ENCODE data around the gene OR5J2. TPM values are rescaled to one million over a fixed set of nuclear protein-coding genes. Genes with fewer than 3 reads are reported as not detected.
"Not testable (repeated sequence)": the region's sequence is repeated elsewhere in the genome, so short reads cannot be mapped to it uniquely, and the experiment has no call there.

The OR5J2 gene
- total and polyA plus RNA-seq, 4 donors = not detected

DNA sequence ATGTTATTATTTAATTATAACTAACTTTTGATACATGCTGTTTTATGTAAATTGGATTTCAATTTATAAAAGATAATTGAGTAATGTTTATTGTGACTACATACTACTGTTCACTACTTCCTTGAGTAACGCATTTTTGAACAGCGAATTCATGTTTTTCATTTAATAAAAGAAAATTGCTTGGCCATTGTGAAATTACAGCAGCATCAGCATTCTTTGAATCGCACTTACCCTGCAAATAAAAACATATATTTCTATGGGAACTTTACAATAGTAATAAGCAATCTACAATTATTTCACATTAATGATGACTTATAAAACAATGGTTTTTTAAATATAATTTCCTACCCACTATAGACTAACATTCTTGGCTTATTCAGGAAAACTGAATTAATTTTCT lies 20.3 kb downstream of the OR5J2 start:
- WGBS (ENCODE audit: insufficient coverage) = no CpG with 5 or more reads among the region's 3 CpGs
- Histone ChIP-seq H3K9me3 (ENCODE audit: control insufficient read depth, insufficient read depth, low read length) (peaks cover 3% of the 10 kb centered on the region), H3K4me1 (ENCODE audit: control insufficient read depth, insufficient read depth, low read length) (no peaks in the 10 kb centered on the region), H3K27me3 (ENCODE audit: control insufficient read depth, insufficient read depth, low read length) (no peaks in the 10 kb centered on the region), H3K27ac (ENCODE audit: low read depth, low read length) (no peak overlapping the region), H3K36me3 (ENCODE audit: control insufficient read depth, insufficient read depth, low read length) (no peaks in the 10 kb centered on the region), H3K4me3 (ENCODE audit: low read depth, low read length) (no peak overlapping the region)
- DNase-seq (ENCODE audit: low read depth in 4 of 6, low spot score in 6 of 6) = no peak

DNA sequence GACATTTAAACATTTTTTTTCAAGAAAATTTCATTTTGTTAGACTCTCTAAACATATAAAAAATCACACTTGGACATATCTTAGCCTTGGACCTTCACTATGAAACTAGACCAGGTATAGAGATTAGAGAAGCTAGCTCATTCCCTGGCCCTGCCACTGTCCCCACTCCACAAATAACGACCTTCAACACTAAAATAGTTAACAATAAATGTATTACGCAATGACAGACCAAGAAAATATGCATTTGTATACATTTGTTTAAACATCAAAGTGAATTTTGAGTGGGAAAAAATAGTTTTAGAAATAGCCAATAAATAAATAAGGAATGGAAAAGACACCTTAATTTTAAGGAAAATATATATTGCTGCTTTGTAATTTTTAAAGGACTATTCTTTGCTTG lies 20.9 kb downstream of the OR5J2 start:
- no peaks in the 10 kb centered on the region for H3K36me3 ChIP-seq (ENCODE audit: control insufficient read depth, insufficient read depth, low read length)
- DNase-seq (ENCODE audit: low read depth in 4 of 6, low spot score in 6 of 6) = no peak
- peaks cover 3% of the 10 kb centered on the region for H3K9me3 ChIP-seq (ENCODE audit: control insufficient read depth, insufficient read depth, low read length)
- no peaks in the 10 kb centered on the region for H3K4me1 ChIP-seq (ENCODE audit: control insufficient read depth, insufficient read depth, low read length)
- whole genome bisulfite sequencing (ENCODE audit: insufficient coverage) = no CpG with 5 or more reads among the region's 2 CpGs
- no peak overlapping the region for H3K27ac ChIP-seq (ENCODE audit: low read depth, low read length)
- H3K27me3 ChIP-seq (ENCODE audit: control insufficient read depth, insufficient read depth, low read length) = no peaks in the 10 kb centered on the region
- H3K4me3 ChIP-seq (ENCODE audit: low read depth, low read length) = no peak overlapping the region

DNA sequence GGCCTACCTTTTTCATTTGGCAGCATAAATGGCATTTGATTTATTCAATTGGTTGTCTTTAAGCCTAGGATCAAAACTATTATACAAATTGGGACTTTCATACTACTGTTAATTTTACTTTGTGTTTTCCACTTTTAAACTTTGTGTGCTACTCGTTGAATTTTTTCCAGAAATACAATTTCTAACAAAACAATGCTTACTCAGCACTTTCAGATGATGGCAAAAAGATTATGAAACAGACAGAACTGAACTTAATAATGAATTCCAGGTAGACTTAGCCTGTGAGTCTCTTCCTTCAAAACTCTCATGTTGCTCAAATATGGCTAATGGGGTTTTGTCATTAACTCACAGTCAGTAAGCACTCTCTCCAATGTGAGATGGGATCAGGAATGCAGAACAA lies 31.4 kb downstream of the OR5J2 start:
- no peak overlapping the region for H3K27ac ChIP-seq (ENCODE audit: low read depth, low read length)
- peaks cover 1% of the 10 kb centered on the region for H3K9me3 ChIP-seq (ENCODE audit: control insufficient read depth, insufficient read depth, low read length)
- WGBS (ENCODE audit: insufficient coverage) = no CpG with 5 or more reads among the region's 1 CpG
- H3K4me3 ChIP-seq (ENCODE audit: low read depth, low read length) = no peak overlapping the region
- no peak for DNase-seq (ENCODE audit: low read depth in 4 of 6, low spot score in 6 of 6)
- no peaks in the 10 kb centered on the region for H3K27me3 ChIP-seq (ENCODE audit: control insufficient read depth, insufficient read depth, low read length)
- no peaks in the 10 kb centered on the region for H3K4me1 ChIP-seq (ENCODE audit: control insufficient read depth, insufficient read depth, low read length)
- no peaks in the 10 kb centered on the region for H3K36me3 ChIP-seq (ENCODE audit: control insufficient read depth, insufficient read depth, low read length)

DNA sequence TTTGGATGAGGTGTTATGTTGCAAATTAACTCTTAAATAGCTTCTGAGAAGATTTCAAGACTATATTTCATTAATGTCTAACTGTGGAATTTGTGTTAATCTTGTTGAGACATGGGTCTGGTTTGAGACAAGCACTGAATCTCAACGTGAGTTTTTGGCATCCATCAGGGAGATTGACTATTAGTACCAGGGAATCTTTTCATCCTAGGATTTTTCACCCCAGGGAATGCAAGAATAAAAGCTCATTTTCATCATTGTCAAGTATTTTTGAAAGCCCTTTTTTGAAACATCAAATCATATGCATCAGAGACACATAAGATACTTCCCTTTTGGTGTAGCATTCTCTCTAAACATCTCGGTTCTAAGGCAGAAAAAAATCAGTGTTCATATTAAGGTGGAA lies 38.1 kb downstream of the OR5J2 start:
- Histone ChIP-seq H3K4me3 (ENCODE audit: low read depth, low read length) (no peak overlapping the region), H3K36me3 (ENCODE audit: control insufficient read depth, insufficient read depth, low read length) (no peaks in the 10 kb centered on the region), H3K9me3 (ENCODE audit: control insufficient read depth, insufficient read depth, low read length) (no peaks in the 10 kb centered on the region), H3K4me1 (ENCODE audit: control insufficient read depth, insufficient read depth, low read length) (no peaks in the 10 kb centered on the region), H3K27ac (ENCODE audit: low read depth, low read length) (no peak overlapping the region), H3K27me3 (ENCODE audit: control insufficient read depth, insufficient read depth, low read length) (no peaks in the 10 kb centered on the region)
- no peak for DNase-seq (ENCODE audit: low read depth in 4 of 6, low spot score in 6 of 6)
- no CpG with 5 or more reads among the region's 2 CpGs for WGBS (ENCODE audit: insufficient coverage)

DNA sequence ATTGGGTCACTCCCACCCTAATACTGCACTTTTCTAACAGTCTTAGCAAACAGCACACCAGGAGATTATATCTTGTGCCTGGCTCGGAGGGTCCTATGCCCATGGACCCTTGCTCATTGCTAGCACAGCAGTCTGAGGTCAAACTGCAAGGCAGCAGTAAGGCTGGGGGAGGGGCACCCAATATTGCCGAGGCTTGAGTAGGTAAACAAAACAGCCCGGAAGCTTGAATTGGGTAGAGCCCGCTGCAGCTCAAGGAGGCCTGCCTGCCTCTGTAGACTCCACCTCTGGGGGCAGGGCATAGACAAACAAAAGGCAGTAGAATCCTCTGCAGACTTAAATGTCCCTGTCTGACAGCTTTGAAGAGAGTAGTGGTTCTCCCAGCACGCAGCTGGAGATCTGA lies 43.3 kb downstream of the OR5J2 start:
- not testable (repeated sequence) for H3K27ac ChIP-seq (ENCODE audit: low read depth, low read length); DNase-seq (ENCODE audit: low read depth in 4 of 6, low spot score in 6 of 6); H3K36me3 ChIP-seq (ENCODE audit: control insufficient read depth, insufficient read depth, low read length); H3K27me3 ChIP-seq (ENCODE audit: control insufficient read depth, insufficient read depth, low read length); H3K9me3 ChIP-seq (ENCODE audit: control insufficient read depth, insufficient read depth, low read length); H3K4me3 ChIP-seq (ENCODE audit: low read depth, low read length); H3K4me1 ChIP-seq (ENCODE audit: control insufficient read depth, insufficient read depth, low read length)
- 82% methylated on average over 5 of the region's 5 CpGs for WGBS (ENCODE audit: insufficient coverage)

Other genes with a start within 250 kb of the OR5J2 start
- not detected for gene OR5I1, start 240.2 kb upstream of the OR5J2 start, total RNA-seq
- not detected for gene OR5I1, start 240.2 kb upstream of the OR5J2 start, polyA plus RNA-seq (ENCODE audit: insufficient read length in 2 of 2)
- not detected for gene OR10AG1, start 206.7 kb upstream of the OR5J2 start, total RNA-seq
- gene OR10AG1, start 206.7 kb upstream of the OR5J2 start, polyA plus RNA-seq (ENCODE audit: insufficient read length in 2 of 2) = not detected
- not detected for gene OR5F1, start 182.0 kb upstream of the OR5J2 start, total RNA-seq
- gene OR5F1, start 182.0 kb upstream of the OR5J2 start, polyA plus RNA-seq (ENCODE audit: insufficient read length in 2 of 2) = not detected
- gene OR5AS1, start 149.0 kb upstream of the OR5J2 start, total RNA-seq = not detected
- under 1 TPM; 0.05 TPM for gene OR5AS1, start 149.0 kb upstream of the OR5J2 start, polyA plus RNA-seq (ENCODE audit: insufficient read length in 2 of 2)
- not detected for gene OR8I2, start 83.3 kb upstream of the OR5J2 start, total RNA-seq
- gene OR8I2, start 83.3 kb upstream of the OR5J2 start, polyA plus RNA-seq (ENCODE audit: insufficient read length in 2 of 2) = not detected
- gene OR8H2, start 72.9 kb upstream of the OR5J2 start, total RNA-seq = not detected
- not detected for gene OR8H2, start 72.9 kb upstream of the OR5J2 start, polyA plus RNA-seq (ENCODE audit: insufficient read length in 2 of 2)
- not detected for gene OR8H3, start 54.2 kb upstream of the OR5J2 start, total RNA-seq
- gene OR8H3, start 54.2 kb upstream of the OR5J2 start, polyA plus RNA-seq (ENCODE audit: insufficient read length in 2 of 2) = not detected
- gene OR8J3, start 36.4 kb upstream of the OR5J2 start, total RNA-seq = not detected
- gene OR8J3, start 36.4 kb upstream of the OR5J2 start, polyA plus RNA-seq (ENCODE audit: insufficient read length in 2 of 2) = not detected
- gene OR8K5, start 16.3 kb upstream of the OR5J2 start, total RNA-seq = not detected
- gene OR8K5, start 16.3 kb upstream of the OR5J2 start, polyA plus RNA-seq (ENCODE audit: insufficient read length in 2 of 2) = not detected
- gene OR5T2, start 57.6 kb downstream of the OR5J2 start, total RNA-seq = not detected
- gene OR5T2, start 57.6 kb downstream of the OR5J2 start, polyA plus RNA-seq (ENCODE audit: insufficient read length in 2 of 2) = not detected
- gene OR5T3, start 75.6 kb downstream of the OR5J2 start, total RNA-seq = not detected
- not detected for gene OR5T3, start 75.6 kb downstream of the OR5J2 start, polyA plus RNA-seq (ENCODE audit: insufficient read length in 2 of 2)
- not detected for gene OR5T1, start 97.5 kb downstream of the OR5J2 start, total RNA-seq
- gene OR5T1, start 97.5 kb downstream of the OR5J2 start, polyA plus RNA-seq (ENCODE audit: insufficient read length in 2 of 2) = not detected
- not detected for gene OR8H1, start 115.6 kb downstream of the OR5J2 start, total RNA-seq
- gene OR8H1, start 115.6 kb downstream of the OR5J2 start, polyA plus RNA-seq (ENCODE audit: insufficient read length in 2 of 2) = not detected
- gene OR8K3, start 138.5 kb downstream of the OR5J2 start, total RNA-seq = not detected
- not detected for gene OR8K3, start 138.5 kb downstream of the OR5J2 start, polyA plus RNA-seq (ENCODE audit: insufficient read length in 2 of 2)
- gene OR8K1, start 169.4 kb downstream of the OR5J2 start, total RNA-seq = not detected
- not detected for gene OR8K1, start 169.4 kb downstream of the OR5J2 start, polyA plus RNA-seq (ENCODE audit: insufficient read length in 2 of 2)
- not detected for gene OR8J1, start 177.7 kb downstream of the OR5J2 start, total RNA-seq
- gene OR8J1, start 177.7 kb downstream of the OR5J2 start, polyA plus RNA-seq (ENCODE audit: insufficient read length in 2 of 2) = not detected
- not detected for gene OR8U1, start 199.0 kb downstream of the OR5J2 start, total RNA-seq
- gene OR8U1, start 199.0 kb downstream of the OR5J2 start, polyA plus RNA-seq (ENCODE audit: insufficient read length in 2 of 2) = not detected
- not detected for gene OR5AL1, start 236.1 kb downstream of the OR5J2 start, total RNA-seq
- gene OR5AL1, start 236.1 kb downstream of the OR5J2 start, polyA plus RNA-seq (ENCODE audit: insufficient read length in 2 of 2) = not detected

Data from spinal cord (tissue), 10 donors.